GM23248 (cell line): ENCODE measurements around the gene ADSS1. TPM values are rescaled to one million over a fixed set of nuclear protein-coding genes. Genes with fewer than 3 reads are reported as not detected.

Experiments
- DNase-seq: peaks from one replicate; pipeline ENCODE4 v3.0.0-alpha.2; 2015
- H2AFZ ChIP-seq: fragments of 200-600 bp; sonication (generic); 2 replicates; pipeline ENCODE4 v1.6.1; 2016; ENCODE audit warnings: antibody characterized with exemption
- H3F3A ChIP-seq: fragments of 200-600 bp; sonication (generic); 2 replicates; pipeline ENCODE4 v1.6.1; 2016; ENCODE audit warnings: mild to moderate bottlenecking, antibody characterized with exemption, mixed run types; ENCODE audit not compliant: insufficient read depth
- H3K27ac ChIP-seq: fragments of 200-600 bp; sonication (generic); 2 replicates; pipeline ENCODE4 v1.5.1; 2016; ENCODE audit warnings: mild to moderate bottlenecking
- H3K27me3 ChIP-seq: fragments of 200-600 bp; sonication (generic); replicated peaks from 2 replicates; pipeline ENCODE4 v1.6.1; 2016; ENCODE audit warnings: mild to moderate bottlenecking; ENCODE audit not compliant: insufficient read depth
- H3K36me3 ChIP-seq: fragments of 200-600 bp; sonication (generic); 2 replicates; pipeline ENCODE4 v1.6.1; 2016; ENCODE audit warnings: low read depth, mild to moderate bottlenecking
- H3K4me1 ChIP-seq: fragments of 200-600 bp; sonication (generic); 2 replicates; pipeline ENCODE4 v1.6.1; 2016; ENCODE audit warnings: mild to moderate bottlenecking; ENCODE audit not compliant: insufficient read depth
- H3K4me2 ChIP-seq: fragments of 200-600 bp; sonication (generic); one replicate; pipeline ENCODE4 v1.6.1; 2016; ENCODE audit warnings: mild to moderate bottlenecking; ENCODE audit not compliant: unreplicated experiment
- H3K4me3 ChIP-seq: fragments of 200-600 bp; sonication (generic); 2 replicates; pipeline ENCODE4 v1.5.1; 2016; ENCODE audit warnings: mild to moderate bottlenecking
- H3K79me2 ChIP-seq: fragments of 200-600 bp; sonication (generic); 2 replicates; pipeline ENCODE4 v1.6.1; 2016; ENCODE audit warnings: mild to moderate bottlenecking; ENCODE audit not compliant: insufficient read depth
- H3K9ac ChIP-seq: fragments of 200-600 bp; sonication (generic); 2 replicates; pipeline ENCODE4 v1.6.1; 2016; ENCODE audit warnings: mild to moderate bottlenecking
- H3K9me2 ChIP-seq: fragments of 200-600 bp; sonication (generic); 2 replicates; pipeline ENCODE4 v1.6.1; 2016; ENCODE audit warnings: mixed run types, mild to moderate bottlenecking, moderate library complexity; ENCODE audit not compliant: insufficient read depth
- H3K9me3 ChIP-seq: fragments of 200-600 bp; sonication (generic); one replicate; pipeline ENCODE4 v1.6.1; 2017; ENCODE audit warnings: low read depth
- H4K20me1 ChIP-seq: fragments of 200-600 bp; sonication (generic); 2 replicates; pipeline ENCODE4 v1.6.0; 2016; ENCODE audit not compliant: insufficient read depth
- EZH2 ChIP-seq: fragments of 200-600 bp; sonication (generic); IDR thresholded peaks from 2 replicates; pipeline ENCODE4 v1.6.1; 2018; ENCODE audit warnings: antibody characterized with exemption, mild to moderate bottlenecking; ENCODE audit not compliant: insufficient read depth, poor library complexity, severe bottlenecking
- EZH2phosphoT487 ChIP-seq: fragments of 200-600 bp; sonication (generic); IDR thresholded peaks from 2 replicates; pipeline ENCODE4 v1.6.1; 2018; ENCODE audit warnings: antibody characterized with exemption, moderate library complexity, mild to moderate bottlenecking, low read depth; ENCODE audit not compliant: insufficient read depth
- WGBS, 2 experiments: methylation state at CpG; one replicate each; pipeline ENCODE4 v1.1.6; 2015 to 2017; ENCODE audit warnings: low lambda C conversion rate in 2 of 2, low coverage in 1 of 2; ENCODE audit errors: missing lambda C conversion rate in 2 of 2; 5-methylcytosine and 5-hydroxymethylcytosine counted together
- in situ Hi-C: fragments of 300-500 bp; cut with MboI; formaldehyde crosslinking; loops from 2 replicates; pipeline ENCODE4 v1.15.0; 2020
- polyA plus RNA-seq: library from polyadenylated mRNA; unstranded; fragments of >200 nt; fragmentation: Nextera tagmentation; extraction: Ambion mirVana; gene quantifications from 2 replicates; pipeline ENCODE4 v1.2.1, GENCODE V29; 2016
- total RNA-seq: library from RNA; depleted of rRNA; stranded (reverse); fragments of >200 nt; shearing (Covaris generic); gene quantifications from 2 replicates; pipeline ENCODE4 v1.2.3, GENCODE V29; 2014

Gene ADSS1
- total and polyA plus RNA-seq, 2 experiments from 2014 or later = 3.7 to 7.1 TPM

DNA sequence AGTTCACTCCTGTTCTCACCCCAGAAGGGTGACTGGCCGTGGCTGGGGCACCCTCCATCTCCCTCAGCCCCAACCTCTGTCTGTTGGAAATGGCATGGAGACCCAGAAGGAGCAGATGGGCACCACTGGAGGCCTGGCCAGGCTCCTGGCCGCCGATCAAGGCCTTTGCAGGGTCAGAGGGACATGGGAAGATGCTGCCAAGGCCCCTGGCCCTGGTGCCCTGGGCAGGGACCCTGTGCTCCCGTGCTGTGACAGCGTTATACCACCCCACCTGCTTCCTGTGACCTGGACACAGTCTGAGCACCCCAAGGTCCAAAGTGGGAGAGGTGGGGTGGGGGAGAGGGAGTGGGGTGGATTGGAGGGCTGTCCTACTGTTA lies 31.1 kb upstream of the ADSS1 start:
- in situ Hi-C loops = no loop called here
- no peak overlapping the region for H2AFZ ChIP-seq
- no peaks in the 10 kb centered on the region for H3K9me3 ChIP-seq
- H3K4me1 ChIP-seq = peaks cover 20% of the 10 kb centered on the region
- no peaks in the 10 kb centered on the region for H3K27me3 ChIP-seq
- H3K4me2 ChIP-seq = no peak overlapping the region
- H3K36me3 ChIP-seq = no peaks in the 10 kb centered on the region; the same call in 1 of the 2 replicates
- H3K27ac ChIP-seq = no peak overlapping the region
- 93 to 98% methylated on average over 5 of the region's 5 CpGs for WGBS, 2 experiments
- DNase-seq = no peak
- H3K4me3 ChIP-seq = no peak overlapping the region
- TF ChIP-seq EZH2phosphoT487 (no peak), EZH2 (no peak)
- H3K9me2 ChIP-seq = no peaks in the 10 kb centered on the region
- H3F3A ChIP-seq = 0 out of 2 replicates have a peak, but pooled peaks cover 7% of the 10 kb centered on the region
- peaks cover 3% of the 10 kb centered on the region; the same call in 1 of the 2 replicates for H4K20me1 ChIP-seq
- peaks cover 84% of the 10 kb centered on the region for H3K79me2 ChIP-seq
- H3K9ac ChIP-seq = no peak overlapping the region

DNA sequence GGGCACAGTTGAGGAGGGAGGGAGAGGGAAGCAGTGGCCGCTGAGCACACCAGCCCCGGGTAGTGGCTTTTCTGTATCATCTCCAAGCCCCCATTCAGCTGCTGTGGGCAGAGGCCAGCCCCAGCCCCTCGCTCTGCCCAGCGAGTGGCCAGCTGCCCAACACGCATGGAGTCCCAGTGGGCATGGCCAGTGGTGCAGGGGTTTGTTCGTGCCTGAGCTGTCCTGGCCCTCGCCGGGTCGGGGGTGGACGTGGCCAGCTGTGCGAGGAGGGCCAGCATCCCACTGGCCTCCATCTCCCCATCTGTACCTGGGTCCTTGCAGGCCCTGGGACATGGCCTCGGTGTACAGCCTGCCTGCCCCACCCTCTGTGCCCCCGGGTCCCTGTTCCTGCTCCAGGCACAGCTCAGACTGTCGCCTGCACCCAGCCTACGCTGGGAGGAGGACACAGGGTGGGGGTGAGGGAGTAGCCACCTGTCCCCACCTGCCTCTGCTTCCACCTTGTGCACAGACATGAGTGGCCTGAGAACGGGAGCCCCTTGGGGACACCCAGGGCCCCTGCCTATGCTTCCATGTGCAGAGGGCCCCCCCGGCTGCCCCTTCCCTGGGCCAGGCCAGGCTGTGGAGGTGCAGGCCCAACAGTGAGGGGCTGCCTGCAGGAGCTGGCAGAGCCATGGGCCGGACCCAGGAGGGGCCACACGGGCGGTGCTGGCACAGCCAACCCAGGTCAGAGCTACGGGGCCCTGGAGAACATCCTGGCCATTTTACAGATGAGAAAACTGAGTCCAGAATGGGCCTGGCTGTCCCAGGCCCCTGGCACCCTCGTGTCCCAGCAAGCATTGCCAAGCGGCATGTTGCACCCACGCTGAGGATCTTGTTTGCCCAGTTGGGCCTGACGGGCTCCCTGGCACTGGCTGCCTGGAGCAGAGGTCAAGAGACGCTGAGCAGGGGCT lies 30.3 kb upstream of the ADSS1 start:
- H2AFZ ChIP-seq = no peak overlapping the region
- DNase-seq = no peak
- H3K9me2 ChIP-seq = no peaks in the 10 kb centered on the region
- no peak overlapping the region for H3K4me3 ChIP-seq
- no peaks in the 10 kb centered on the region; the same call in 1 of the 2 replicates for H3K36me3 ChIP-seq
- no peak overlapping the region for H3K9ac ChIP-seq
- in situ Hi-C loops = no loop called here
- no peak overlapping the region for H3K4me2 ChIP-seq
- H3K9me3 ChIP-seq = no peaks in the 10 kb centered on the region
- H3K27me3 ChIP-seq = no peaks in the 10 kb centered on the region
- peaks cover 92% of the 10 kb centered on the region for H3K79me2 ChIP-seq
- H3K4me1 ChIP-seq = peaks cover 14% of the 10 kb centered on the region; the same call in 1 of the 2 replicates
- H3F3A ChIP-seq = 0 out of 2 replicates have a peak, but pooled peaks cover under 1% of the 10 kb centered on the region
- 87 to 92% methylated on average over 26 of the region's 26 CpGs for WGBS, 2 experiments
- H4K20me1 ChIP-seq = peaks cover 3% of the 10 kb centered on the region; the same call in 1 of the 2 replicates
- TF ChIP-seq EZH2 = no peak
- no peak for TF ChIP-seq EZH2phosphoT487
- H3K27ac ChIP-seq = no peak overlapping the region

DNA sequence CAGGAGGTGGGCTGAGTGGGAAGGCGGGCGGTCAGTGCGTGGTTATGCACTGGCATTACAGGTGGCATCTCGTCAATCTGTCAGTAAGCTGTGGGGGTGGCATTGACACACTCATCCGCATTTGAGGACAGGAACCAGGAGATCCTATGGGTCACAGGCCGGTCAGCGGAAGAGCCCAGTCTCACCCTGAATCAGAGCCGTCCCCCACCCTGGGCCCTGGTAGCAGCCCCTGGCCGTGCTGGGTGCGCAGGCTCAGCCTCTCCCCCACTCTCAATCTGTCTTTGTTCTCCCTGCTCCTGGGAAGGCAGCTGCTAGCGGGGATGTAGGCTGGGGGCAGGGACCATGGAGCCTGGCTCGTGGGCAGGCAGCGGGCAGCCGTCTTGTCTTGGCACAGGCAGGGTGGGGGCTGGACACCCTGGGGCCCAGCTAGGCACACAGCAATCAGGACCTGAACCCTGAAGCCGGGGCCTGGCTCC lies 29.5 kb upstream of the ADSS1 start:
- H3K27ac ChIP-seq = no peak overlapping the region
- H3K9me3 ChIP-seq = no peaks in the 10 kb centered on the region
- DNase-seq = no peak
- no peaks in the 10 kb centered on the region for H3K27me3 ChIP-seq
- H3K9ac ChIP-seq = no peak overlapping the region
- no peak overlapping the region for H3K4me2 ChIP-seq
- peaks cover 13% of the 10 kb centered on the region; the same call in 1 of the 2 replicates for H3K4me1 ChIP-seq
- no peaks in the 10 kb centered on the region; the same call in 1 of the 2 replicates for H3K36me3 ChIP-seq
- H3K9me2 ChIP-seq = no peaks in the 10 kb centered on the region
- H3K4me3 ChIP-seq = no peak overlapping the region
- TF ChIP-seq EZH2 (no peak), EZH2phosphoT487 (no peak)
- H3F3A ChIP-seq = no peaks in the 10 kb centered on the region
- H3K79me2 ChIP-seq = peaks cover 99% of the 10 kb centered on the region
- in situ Hi-C loops = no loop called here
- H4K20me1 ChIP-seq = peaks cover 3% of the 10 kb centered on the region; the same call in 1 of the 2 replicates
- WGBS, 2 experiments = 88 to 92% methylated on average over 15 of the region's 15 CpGs
- no peak overlapping the region for H2AFZ ChIP-seq

DNA sequence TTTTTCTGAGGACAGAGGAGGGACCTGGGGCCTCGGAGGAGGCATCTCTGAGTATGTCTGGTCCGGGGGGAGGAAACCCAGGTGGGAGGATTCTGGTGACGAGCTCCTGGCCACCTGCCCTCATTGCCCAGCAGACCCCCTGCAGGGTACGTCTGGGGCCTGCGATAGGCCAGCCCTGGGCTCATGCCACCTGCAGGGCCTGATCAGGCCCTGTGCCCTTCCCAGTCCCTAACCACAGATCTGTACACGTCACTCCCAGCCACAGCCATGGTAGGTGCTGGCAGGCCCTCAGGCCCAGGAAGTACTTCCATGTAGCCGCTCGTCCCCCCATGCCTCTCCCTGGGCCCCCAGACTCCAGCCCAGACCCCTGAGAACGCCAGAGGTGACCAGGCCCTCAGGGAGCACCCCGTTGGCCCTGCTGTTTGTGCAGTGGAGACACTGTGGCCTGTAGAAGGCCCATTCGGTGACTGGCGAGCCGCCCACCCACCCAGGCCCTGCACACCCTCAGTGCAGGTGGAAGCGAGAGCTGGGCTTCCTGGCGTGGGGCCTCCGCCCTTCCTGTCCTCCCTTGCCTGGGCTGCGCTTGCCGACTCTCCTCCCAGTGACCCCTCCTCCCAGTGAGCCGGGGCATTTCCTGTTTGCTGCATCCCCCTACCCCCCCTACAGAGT lies 28.9 kb upstream of the ADSS1 start:
- Histone ChIP-seq H3F3A (no peaks in the 10 kb centered on the region), H3K9me3 (no peaks in the 10 kb centered on the region), H3K36me3 (no peaks in the 10 kb centered on the region; the same call in 1 of the 2 replicates), H3K27me3 (no peaks in the 10 kb centered on the region), H2AFZ (no peak overlapping the region), H3K9me2 (no peaks in the 10 kb centered on the region), H4K20me1 (peaks cover 3% of the 10 kb centered on the region; the same call in 1 of the 2 replicates), H3K27ac (no peak overlapping the region), H3K79me2 (peaks cover 100% of the 10 kb centered on the region), H3K4me1 (peaks cover 13% of the 10 kb centered on the region; the same call in 1 of the 2 replicates), H3K4me2 (no peak overlapping the region), H3K4me3 (no peak overlapping the region), H3K9ac (no peak overlapping the region)
- no peak for DNase-seq
- in situ Hi-C loops = no loop called here
- TF ChIP-seq EZH2phosphoT487 = no peak
- no peak for TF ChIP-seq EZH2
- 86 to 87% methylated on average over 8 to 19 of the region's 19 CpGs for WGBS, 2 experiments
